ENCODE data around the gene AKAP6. TPM values are rescaled to one million over a fixed set of nuclear protein-coding genes. Genes with fewer than 3 reads are reported as not detected.

The AKAP6 gene
- total RNA-seq, 2 donors from 2014 or later, result 1.9 to 2.9 TPM

DNA sequence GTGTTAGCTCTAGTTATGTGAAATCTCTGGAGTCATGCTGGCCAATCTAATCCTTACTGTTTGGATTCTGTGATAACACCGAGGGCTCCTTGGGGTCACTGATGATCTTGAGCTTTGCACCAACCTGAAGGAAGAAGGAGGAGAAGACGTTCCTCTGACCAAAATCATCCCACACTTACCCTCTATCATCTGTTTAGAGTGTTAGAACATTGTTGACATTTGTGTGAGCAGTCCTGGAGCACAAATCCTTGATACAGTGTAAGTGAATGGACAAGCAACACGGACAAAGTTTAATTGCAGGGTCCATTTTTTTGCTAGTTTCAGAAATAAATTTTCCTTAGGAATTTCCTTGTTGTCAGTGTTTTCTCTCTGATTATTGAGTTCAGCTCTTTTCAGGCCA is 181.7 kb downstream of the AKAP6 start:
- ATAC-seq (no peak), DNase-seq (no peak)
- Mint-ChIP-seq H3K36me3 (ENCODE audit: low read depth) (no peaks in the 10 kb centered on the region), H3K4me3 (no peak overlapping the region), H3K27me3 (peaks cover 31% of the 10 kb centered on the region), H3K27ac (no peak overlapping the region), H3K4me1 (peaks cover 3% of the 10 kb centered on the region)
- no peaks in the 10 kb centered on the region for H3K9me3 ChIP-seq (ENCODE audit: control insufficient read depth, low read length, poor library complexity, severe bottlenecking)

GRCh38 chr14:32512348-32512747 is 183.2 kb downstream of the AKAP6 start:
- H3K27me3 Mint-ChIP-seq, result peaks cover 34% of the 10 kb centered on the region
- H3K4me3 Mint-ChIP-seq, result no peak overlapping the region
- no peak overlapping the region for H3K27ac Mint-ChIP-seq
- ATAC-seq, result no peak
- DNase-seq, result no peak
- H3K36me3 Mint-ChIP-seq (ENCODE audit: low read depth), result no peaks in the 10 kb centered on the region
- no peaks in the 10 kb centered on the region for H3K9me3 ChIP-seq (ENCODE audit: control insufficient read depth, low read length, poor library complexity, severe bottlenecking)
- H3K4me1 Mint-ChIP-seq, result peaks cover 3% of the 10 kb centered on the region

- no peaks in the 10 kb centered on the region for H3K36me3 Mint-ChIP-seq (ENCODE audit: low read depth)
- DNase-seq (no peak), ATAC-seq (no peak)
- peaks cover 3% of the 10 kb centered on the region for H3K4me1 Mint-ChIP-seq
- H3K4me3 Mint-ChIP-seq, result no peak overlapping the region
- no peaks in the 10 kb centered on the region for H3K9me3 ChIP-seq (ENCODE audit: control insufficient read depth, low read length, poor library complexity, severe bottlenecking)
- H3K27me3 Mint-ChIP-seq, result peaks cover 38% of the 10 kb centered on the region
- no peak overlapping the region for H3K27ac Mint-ChIP-seq
These were observed 183.7 kb downstream of the AKAP6 start for GRCh38 chr14:32512813-32513212.

GRCh38 chr14:32513571-32514009 is 184.5 kb downstream of the AKAP6 start:
- H3K4me3 Mint-ChIP-seq, result no peak overlapping the region
- H3K36me3 Mint-ChIP-seq (ENCODE audit: low read depth), result no peaks in the 10 kb centered on the region
- H3K27ac Mint-ChIP-seq, result no peak overlapping the region
- peaks cover 40% of the 10 kb centered on the region for H3K27me3 Mint-ChIP-seq
- H3K4me1 Mint-ChIP-seq, result peaks cover 3% of the 10 kb centered on the region
- H3K9me3 ChIP-seq (ENCODE audit: control insufficient read depth, low read length, poor library complexity, severe bottlenecking), result no peaks in the 10 kb centered on the region
- DNase-seq, result no peak
- no peak for ATAC-seq

- no peak overlapping the region for H3K4me3 Mint-ChIP-seq
- no peak for DNase-seq
- H3K27me3 Mint-ChIP-seq, result peaks cover 40% of the 10 kb centered on the region
- no peaks in the 10 kb centered on the region for H3K36me3 Mint-ChIP-seq (ENCODE audit: low read depth)
- ATAC-seq, result no peak
- H3K27ac Mint-ChIP-seq, result no peak overlapping the region
- H3K4me1 Mint-ChIP-seq, result peaks cover 3% of the 10 kb centered on the region
- H3K9me3 ChIP-seq (ENCODE audit: control insufficient read depth, low read length, poor library complexity, severe bottlenecking), result no peaks in the 10 kb centered on the region
These were observed 185.1 kb downstream of the AKAP6 start for GRCh38 chr14:32514236-32514635.

GRCh38 chr14:32514681-32515080 is 185.6 kb downstream of the AKAP6 start:
- DNase-seq (no peak), ATAC-seq (no peak)
- no peaks in the 10 kb centered on the region for H3K9me3 ChIP-seq (ENCODE audit: control insufficient read depth, low read length, poor library complexity, severe bottlenecking)
- Mint-ChIP-seq H3K4me3 (no peak overlapping the region), H3K27ac (no peak overlapping the region), H3K27me3 (peaks cover 38% of the 10 kb centered on the region), H3K36me3 (ENCODE audit: low read depth) (no peaks in the 10 kb centered on the region), H3K4me1 (peaks cover 3% of the 10 kb centered on the region)

GRCh38 chr14:32524609-32525375 is 195.7 kb downstream of the AKAP6 start:
- H3K4me3 Mint-ChIP-seq, result no peak overlapping the region
- DNase-seq (no peak), ATAC-seq (no peak)
- no peak overlapping the region for H3K27ac Mint-ChIP-seq
- no peaks in the 10 kb centered on the region for H3K9me3 ChIP-seq (ENCODE audit: control insufficient read depth, low read length, poor library complexity, severe bottlenecking)
- H3K4me1 Mint-ChIP-seq, result no peaks in the 10 kb centered on the region
- H3K27me3 Mint-ChIP-seq, result peaks cover 9% of the 10 kb centered on the region
- H3K36me3 Mint-ChIP-seq (ENCODE audit: low read depth), result no peaks in the 10 kb centered on the region

- Mint-ChIP-seq H3K4me1 (no peaks in the 10 kb centered on the region), H3K36me3 (ENCODE audit: low read depth) (no peaks in the 10 kb centered on the region), H3K27me3 (peaks cover 14% of the 10 kb centered on the region), H3K27ac (no peak overlapping the region), H3K4me3 (no peak overlapping the region)
- no peak for ATAC-seq
- H3K9me3 ChIP-seq (ENCODE audit: control insufficient read depth, low read length, poor library complexity, severe bottlenecking), result no peaks in the 10 kb centered on the region
- DNase-seq, result no peak
These were observed 196.5 kb downstream of the AKAP6 start for GRCh38 chr14:32525591-32525990.

DNA sequence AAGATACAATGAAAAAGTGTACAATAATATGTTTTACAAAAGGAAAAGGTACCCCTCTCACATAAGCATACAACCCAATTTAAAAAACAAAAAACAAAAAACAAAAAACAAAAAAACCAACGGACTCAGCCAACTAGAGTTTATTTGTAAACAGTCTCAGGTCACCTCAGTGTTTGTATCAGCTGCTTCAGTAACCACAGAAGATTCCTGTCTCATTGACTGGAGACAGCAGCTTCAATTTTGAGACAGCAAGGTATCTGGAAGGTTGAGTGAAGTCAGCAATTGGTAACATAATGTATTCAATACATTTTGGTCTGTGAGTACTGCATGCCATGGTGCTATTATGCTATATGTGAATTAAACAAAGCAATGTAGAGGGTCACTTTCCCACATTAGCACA is 201.7 kb downstream of the AKAP6 start:
- peaks cover 15% of the 10 kb centered on the region for H3K27me3 Mint-ChIP-seq
- no peak for DNase-seq
- H3K4me3 Mint-ChIP-seq, result no peak overlapping the region
- H3K36me3 Mint-ChIP-seq (ENCODE audit: low read depth), result no peaks in the 10 kb centered on the region
- no peaks in the 10 kb centered on the region for H3K4me1 Mint-ChIP-seq
- no peak for ATAC-seq
- H3K27ac Mint-ChIP-seq, result no peak overlapping the region
- no peaks in the 10 kb centered on the region for H3K9me3 ChIP-seq (ENCODE audit: control insufficient read depth, low read length, poor library complexity, severe bottlenecking)

GRCh38 chr14:32531942-32532515 is 202.9 kb downstream of the AKAP6 start:
- H3K4me3 Mint-ChIP-seq, result no peak overlapping the region
- no peak for DNase-seq
- H3K27ac Mint-ChIP-seq, result no peak overlapping the region
- no peaks in the 10 kb centered on the region for H3K36me3 Mint-ChIP-seq (ENCODE audit: low read depth)
- no peaks in the 10 kb centered on the region for H3K4me1 Mint-ChIP-seq
- H3K9me3 ChIP-seq (ENCODE audit: control insufficient read depth, low read length, poor library complexity, severe bottlenecking), result no peaks in the 10 kb centered on the region
- peaks cover 15% of the 10 kb centered on the region for H3K27me3 Mint-ChIP-seq
- ATAC-seq, result no peak

DNA sequence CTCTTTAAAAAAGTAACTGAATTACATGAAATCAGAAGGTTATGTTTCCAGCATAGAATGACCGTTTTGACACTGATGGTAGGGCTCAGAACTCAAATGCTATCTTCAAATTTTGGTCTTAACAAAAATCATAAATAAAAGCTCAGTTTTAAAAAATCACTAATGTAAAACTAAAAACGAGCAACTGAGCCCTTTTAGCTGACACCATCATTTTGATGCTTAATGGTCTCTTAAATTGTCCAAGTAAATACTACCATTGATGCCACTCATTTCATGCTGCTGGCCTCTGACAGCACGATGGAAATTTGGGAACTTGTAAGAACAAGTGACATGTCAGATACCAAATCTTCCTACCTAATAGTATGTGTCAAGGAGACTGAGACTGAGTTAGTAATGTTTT is 205.0 kb downstream of the AKAP6 start:
- H3K9me3 ChIP-seq (ENCODE audit: control insufficient read depth, low read length, poor library complexity, severe bottlenecking), result no peaks in the 10 kb centered on the region
- no peak for DNase-seq
- Mint-ChIP-seq H3K4me1 (no peaks in the 10 kb centered on the region), H3K27me3 (peaks cover 11% of the 10 kb centered on the region), H3K36me3 (ENCODE audit: low read depth) (no peaks in the 10 kb centered on the region), H3K4me3 (no peak overlapping the region), H3K27ac (no peak overlapping the region)
- ATAC-seq, result no peak

GRCh38 chr14:32536175-32536574 is 207.1 kb downstream of the AKAP6 start:
- no peaks in the 10 kb centered on the region for H3K9me3 ChIP-seq (ENCODE audit: control insufficient read depth, low read length, poor library complexity, severe bottlenecking)
- Mint-ChIP-seq H3K36me3 (ENCODE audit: low read depth) (no peaks in the 10 kb centered on the region), H3K27me3 (no peaks in the 10 kb centered on the region), H3K4me1 (no peaks in the 10 kb centered on the region), H3K27ac (no peak overlapping the region), H3K4me3 (no peak overlapping the region)
- DNase-seq (no peak), ATAC-seq (no peak)

DNA sequence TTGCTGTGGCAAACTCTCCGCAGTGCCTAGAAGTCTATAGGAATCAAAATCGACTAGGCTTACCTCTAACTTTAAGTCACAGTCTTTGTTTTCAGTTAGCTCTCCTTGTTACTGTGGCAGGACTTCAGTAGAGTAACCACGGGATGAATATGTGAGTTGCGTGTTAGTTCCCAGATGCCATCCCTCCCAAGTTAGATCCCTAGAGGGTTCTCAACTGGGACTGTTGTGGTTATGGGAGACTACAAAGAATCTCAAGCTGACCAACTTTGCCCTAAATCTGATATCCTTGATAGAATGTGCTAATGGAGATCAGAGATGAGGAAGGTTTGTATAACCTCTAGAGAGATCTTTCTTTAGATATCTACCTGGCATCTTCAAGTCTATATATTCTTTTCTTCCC is 208.1 kb downstream of the AKAP6 start:
- Mint-ChIP-seq H3K4me3 (no peak overlapping the region), H3K27ac (no peak overlapping the region), H3K4me1 (no peaks in the 10 kb centered on the region), H3K27me3 (peaks cover under 1% of the 10 kb centered on the region), H3K36me3 (ENCODE audit: low read depth) (no peaks in the 10 kb centered on the region)
- no peaks in the 10 kb centered on the region for H3K9me3 ChIP-seq (ENCODE audit: control insufficient read depth, low read length, poor library complexity, severe bottlenecking)
- ATAC-seq, result no peak
- no peak for DNase-seq

DNA sequence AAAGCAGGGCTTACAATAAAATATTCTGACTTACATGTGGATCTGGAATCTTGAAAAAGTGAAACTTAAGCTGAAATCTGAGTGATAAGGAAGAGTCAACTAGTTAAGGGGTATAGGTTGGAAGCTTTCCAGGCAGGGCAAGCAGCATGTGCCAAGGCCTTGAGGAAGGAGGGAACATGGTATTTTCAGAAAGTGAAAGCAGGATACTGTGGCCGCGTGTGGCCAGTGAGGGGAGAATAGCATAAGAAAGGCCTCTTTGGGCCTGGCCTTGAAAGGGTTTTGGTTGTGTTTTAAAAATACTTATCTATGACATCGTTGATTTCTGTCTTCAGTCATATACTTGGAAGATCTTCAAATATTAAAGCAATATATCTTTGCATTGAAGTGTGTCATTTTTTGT is 213.4 kb downstream of the AKAP6 start:
- H3K27me3 Mint-ChIP-seq, result peaks cover 13% of the 10 kb centered on the region
- no peak overlapping the region for H3K27ac Mint-ChIP-seq
- DNase-seq (no peak), ATAC-seq (no peak)
- H3K4me3 Mint-ChIP-seq, result no peak overlapping the region
- no peaks in the 10 kb centered on the region for H3K4me1 Mint-ChIP-seq
- no peaks in the 10 kb centered on the region for H3K9me3 ChIP-seq (ENCODE audit: control insufficient read depth, low read length, poor library complexity, severe bottlenecking)
- no peaks in the 10 kb centered on the region for H3K36me3 Mint-ChIP-seq (ENCODE audit: low read depth)

Data from T-helper 17 cell (primary cell).